Stomach (tissue), 4 donors: ENCODE results near the gene BCL2L15.

ENCODE experiments used
- CTCF ChIP-seq, 7 experiments: fragments of 450-650 bp in 4 of 7; fragments of 200-600 bp in 3 of 7; sonication (generic) in 3 of 7; IDR thresholded peaks; one replicate each; pipeline ENCODE4 v1.5.1; 2016 to 2019; ENCODE audit warnings: antibody characterized with exemption in 7 of 7, control low read depth in 2 of 7, mild to moderate bottlenecking in 1 of 7
- EP300 ChIP-seq: sonication (generic); formaldehyde crosslinking; IDR thresholded peaks from one replicate; pipeline ENCODE4 v1.6.1; 2017; ENCODE audit warnings: antibody characterized with exemption
- POLR2A ChIP-seq, 4 donors: fragments of 450-650 bp; IDR thresholded peaks; one replicate each; pipeline ENCODE4 v1.6.1; 2016; ENCODE audit warnings: antibody characterized with exemption in 4 of 4, control low read depth in 2 of 4, mild to moderate bottlenecking in 1 of 4, moderate library complexity in 1 of 4
- POLR2AphosphoS5 ChIP-seq, 3 donors: sonication (generic); formaldehyde crosslinking; IDR thresholded peaks; one replicate each; pipeline ENCODE4 v1.6.1; 2016; ENCODE audit warnings: antibody characterized with exemption in 3 of 3

GRCh38 chr1:113856401-113856790 lies 31.0 kb downstream of the BCL2L15 start:
- no peak for TF ChIP-seq POLR2AphosphoS5 (IDR thresholded peaks at IDR 0.05)
- TF ChIP-seq CTCF (IDR thresholded peaks at IDR 0.05), result no peak
- TF ChIP-seq POLR2A (IDR thresholded peaks at IDR 0.05), result no peak
- TF ChIP-seq EP300, result no peak
